WTC11 (cell line): ENCODE measurements around the gene ENTPD1. TPM values are rescaled to one million over a fixed set of nuclear protein-coding genes. Genes with fewer than 3 reads are reported as not detected.

Experiments
- ATAC-seq: fragments of 200-7000 bp; cut with Tn5 transposase; 2 replicates; pipeline ENCODE4 v1.10.0; 2021; ENCODE audit warnings: mild to moderate bottlenecking, moderate library complexity
- CTCF ChIA-PET: fragments of 300-600 bp; sonication (Branson Sonifier 250); formaldehyde crosslinking; loops from one replicate; lab custom pipeline; 2021; ENCODE audit warnings: antibody characterized with exemption; lab: Charles Lee
- POLR2A ChIA-PET: fragments of 350-600 bp; sonication (Branson Sonifier 250); formaldehyde crosslinking; loops from one replicate; lab custom pipeline; 2021; ENCODE audit warnings: antibody characterized with exemption; lab: Charles Lee
- DNase-seq: peaks from one replicate; pipeline ENCODE4 v3.0.0; 2021; ENCODE audit warnings: low spot score
- H3K27ac Mint-ChIP-seq: 2 replicates; pipeline ENCODE4 v1.8.0; 2021; ENCODE audit warnings: mixed read lengths
- H3K27me3 Mint-ChIP-seq: 2 replicates; pipeline ENCODE4 v1.8.0; 2021; ENCODE audit warnings: low read depth, mild to moderate bottlenecking, moderate library complexity, mixed read lengths
- H3K36me3 Mint-ChIP-seq: 2 replicates; pipeline ENCODE4 v1.8.0; 2021; ENCODE audit warnings: mixed read lengths
- H3K4me1 Mint-ChIP-seq: 2 replicates; pipeline ENCODE4 v1.8.0; 2022; ENCODE audit warnings: mixed read lengths
- H3K4me3 Mint-ChIP-seq: 2 replicates; pipeline ENCODE4 v1.8.0; 2021; ENCODE audit warnings: mild to moderate bottlenecking, moderate library complexity, mixed read lengths
- H3K9me3 Mint-ChIP-seq: 2 replicates; pipeline ENCODE4 v1.8.0; 2021; ENCODE audit warnings: mixed read lengths
- AR ChIP-seq: fragments of 250-450 bp; sonication (Bioruptor Pico); IDR thresholded peaks from 2 replicates; pipeline ENCODE4 v1.9.0; 2021; ENCODE audit warnings: mild to moderate bottlenecking
- ATF1 ChIP-seq: sonication (generic); formaldehyde crosslinking; IDR thresholded peaks from 2 replicates; pipeline ENCODE4 v1.8.1; 2023; ENCODE audit warnings: mild to moderate bottlenecking, moderate library complexity, missing genetic modification reagents
- CBFB ChIP-seq: sonication (generic); formaldehyde crosslinking; IDR thresholded peaks from 2 replicates; pipeline ENCODE4 v1.8.1; 2022; ENCODE audit warnings: mild to moderate bottlenecking, low read depth, missing genetic modification reagents
- EMX1 ChIP-seq: fragments of 250-450 bp; sonication (Bioruptor Pico); IDR thresholded peaks from 2 replicates; pipeline ENCODE4 v1.8.0; 2021; ENCODE audit warnings: mild to moderate bottlenecking
- FOXP1 ChIP-seq: sonication (generic); formaldehyde crosslinking; IDR thresholded peaks from 2 replicates; pipeline ENCODE4 v1.8.0; 2022; ENCODE audit warnings: missing genetic modification reagents, mild to moderate bottlenecking, moderate library complexity, borderline replicate concordance
- GABPB1 ChIP-seq: sonication (generic); formaldehyde crosslinking; IDR thresholded peaks from 2 replicates; pipeline ENCODE4 v1.8.1; 2023; ENCODE audit warnings: mild to moderate bottlenecking, missing genetic modification reagents
- HMGXB4 ChIP-seq: sonication (generic); formaldehyde crosslinking; IDR thresholded peaks from 2 replicates; pipeline ENCODE4 v1.8.1; 2023; ENCODE audit warnings: mild to moderate bottlenecking, moderate library complexity, missing genetic modification reagents
- JUN ChIP-seq: sonication (generic); formaldehyde crosslinking; IDR thresholded peaks from 2 replicates; pipeline ENCODE4 v1.8.0; 2023; ENCODE audit warnings: mild to moderate bottlenecking, missing genetic modification reagents
- MAX ChIP-seq: sonication (generic); formaldehyde crosslinking; IDR thresholded peaks from 2 replicates; pipeline ENCODE4 v1.8.0; 2022; ENCODE audit warnings: mild to moderate bottlenecking, missing genetic modification reagents
- NFYB ChIP-seq: sonication (generic); formaldehyde crosslinking; conservative IDR thresholded peaks from 2 replicates; pipeline ENCODE4 v1.8.0; 2022; ENCODE audit warnings: low read depth, missing genetic modification reagents
- NR1H2 ChIP-seq: sonication (generic); formaldehyde crosslinking; IDR thresholded peaks from 2 replicates; pipeline ENCODE4 v1.9.0; 2021; ENCODE audit warnings: mild to moderate bottlenecking, moderate library complexity, missing genetic modification reagents
- NR2C2 ChIP-seq: sonication (generic); formaldehyde crosslinking; IDR thresholded peaks from 2 replicates; pipeline ENCODE4 v1.8.0; 2022; ENCODE audit warnings: mild to moderate bottlenecking, missing genetic modification reagents
- NR3C1 ChIP-seq: sonication (generic); formaldehyde crosslinking; conservative IDR thresholded peaks from 2 replicates; pipeline ENCODE4 v1.8.1; 2023; ENCODE audit warnings: low read depth, mild to moderate bottlenecking, missing genetic modification reagents
- OVOL2 ChIP-seq: fragments of 250-450 bp; sonication (Bioruptor Pico); IDR thresholded peaks from 2 replicates; pipeline ENCODE4 v1.9.0; 2021; ENCODE audit warnings: mild to moderate bottlenecking, borderline replicate concordance
- RELA ChIP-seq: sonication (generic); formaldehyde crosslinking; IDR thresholded peaks from 2 replicates; pipeline ENCODE4 v1.8.1; 2022; ENCODE audit warnings: missing genetic modification reagents, mild to moderate bottlenecking, borderline replicate concordance
- USF2 ChIP-seq: sonication (generic); formaldehyde crosslinking; IDR thresholded peaks from 2 replicates; pipeline ENCODE4 v1.8.1; 2023; ENCODE audit warnings: mild to moderate bottlenecking, missing genetic modification reagents, moderate library complexity
- ZNF121 ChIP-seq: sonication (generic); formaldehyde crosslinking; IDR thresholded peaks from 2 replicates; pipeline ENCODE4 v1.8.0; 2023; ENCODE audit warnings: missing genetic modification reagents
- ZNF425 ChIP-seq: fragments of 250-450 bp; sonication (Bioruptor Pico); conservative IDR thresholded peaks from 2 replicates; pipeline ENCODE4 v1.9.0; 2021; ENCODE audit warnings: mild to moderate bottlenecking
- ZNF532 ChIP-seq: fragments of 250-450 bp; sonication (Bioruptor Pico); IDR thresholded peaks from 2 replicates; pipeline ENCODE4 v1.9.0; 2021; ENCODE audit warnings: mild to moderate bottlenecking, borderline replicate concordance
- total RNA-seq: library from RNA; stranded (reverse); gene quantifications from 3 replicates; pipeline ENCODE4 v1.2.3, GENCODE V29; 2021

The ENTPD1 gene
- total RNA-seq, 1 experiment from 2014 or later: 2.3 TPM

GRCh38 chr10:95783741-95784140 lies 27.8 kb downstream of the ENTPD1 start (continued):
- no peak for TF ChIP-seq ZNF532 (CRISPR knock-in tag)
- TF ChIP-seq NR1H2 (CRISPR knock-in tag): no peak
- no peak for TF ChIP-seq OVOL2 (CRISPR knock-in tag)
- TF ChIP-seq EMX1: no peak

GRCh38 chr10:95784279-95784913 lies 28.4 kb downstream of the ENTPD1 start:
- Mint-ChIP-seq H3K4me3 (no peak overlapping the region), H3K27ac (no peak overlapping the region), H3K27me3 (peaks cover 3% of the 10 kb centered on the region; the same call in 1 of the 2 replicates), H3K36me3 (no peaks in the 10 kb centered on the region), H3K4me1 (no peaks in the 10 kb centered on the region), H3K9me3 (no peaks in the 10 kb centered on the region)
- POLR2A ChIA-PET: no interaction called here
- ATAC-seq (no peak), DNase-seq (no peak)
- CTCF ChIA-PET: interaction anchor here (3.5 kb wide), 1 partner anchor 90 kb away, joined by 23 read pairs; the partner anchor contains the start of gene TCTN3
- no peak for TF ChIP-seq ZNF425 (CRISPR knock-in tag)
- TF ChIP-seq CBFB (CRISPR knock-in tag): no peak
- TF ChIP-seq JUN: no peak
- TF ChIP-seq USF2 (CRISPR knock-in tag): no peak
- TF ChIP-seq HMGXB4: no peak
- TF ChIP-seq GABPB1 (CRISPR knock-in tag): no peak
- no peak for TF ChIP-seq AR
- TF ChIP-seq ATF1: no peak
- no peak for TF ChIP-seq NR3C1 (CRISPR knock-in tag)
- no peak for TF ChIP-seq NR2C2 (CRISPR knock-in tag)
- no peak for TF ChIP-seq FOXP1 (CRISPR knock-in tag)
- TF ChIP-seq ZNF121 (CRISPR knock-in tag): no peak
- no peak for TF ChIP-seq ZNF532 (CRISPR knock-in tag)
- TF ChIP-seq MAX (CRISPR knock-in tag): no peak
- no peak for TF ChIP-seq NFYB
- TF ChIP-seq RELA (CRISPR knock-in tag): no peak
